GM12878 (cell line): ENCODE data around the gene CNTNAP2. TPM values are rescaled to one million over a fixed set of nuclear protein-coding genes. Genes with fewer than 3 reads are reported as not detected.

Experiments used
- ATAC-seq: fragments of 200-7000 bp; cut with Tn5 transposase; 3 replicates; pipeline ENCODE4 v1.9.1; 2020; ENCODE audit warnings: mild to moderate bottlenecking, moderate library complexity
- BruUV-seq: library from RNA; stranded (reverse); fragments of 400-500 nt; replicated peaks from 2 replicates; lab custom pipeline; 2021; lab: Mats Ljungman, UMichigan
- CTCF ChIA-PET: fragments of 300-600 bp; sonication (Branson Sonifier 250); formaldehyde crosslinking; extraction: SDS; loops from one replicate; lab custom pipeline; 2021; ENCODE audit warnings: inconsistent platforms; lab: Yijun Ruan, JAX
- POLR2A ChIA-PET: fragments of 350-600 bp; formaldehyde crosslinking; extraction: SDS; loops from one replicate; lab custom pipeline; 2021; ENCODE audit warnings: inconsistent platforms; lab: Charles Lee
- RAD21 ChIA-PET: fragments of 300-600 bp; sonication (Branson Sonifier 250); formaldehyde crosslinking; loops from one replicate; lab custom pipeline; 2023; ENCODE audit warnings: antibody characterized with exemption; ENCODE audit not compliant: unreplicated experiment; lab: Charles Lee
- SMC1A ChIA-PET: fragments of 300-600 bp; sonication (Branson Sonifier 250); formaldehyde crosslinking; loops from one replicate; lab custom pipeline; 2023; ENCODE audit not compliant: unreplicated experiment, uncharacterized antibody; lab: Charles Lee
- DNase-seq: peaks from one replicate; pipeline ENCODE4 v3.0.0-alpha.2; 2011; ENCODE audit warnings: low read depth, low spot score
- FAIRE-seq: peaks from 3 replicates; lab custom pipeline; 2011; peaks lifted over from hg19 to GRCh38; lab: Jason Lieb, UNC
- H2AFZ ChIP-seq: 2 replicates; pipeline ENCODE4 v1.6.0; 2011; ENCODE audit warnings: low read depth, low read length, control low read depth; ENCODE audit not compliant: control insufficient read depth
- H3K27ac ChIP-seq: 2 replicates; pipeline ENCODE4 v1.5.1; 2011; ENCODE audit warnings: control low read depth; ENCODE audit not compliant: control insufficient read depth, insufficient read depth
- H3K27me3 ChIP-seq, 2 experiments: replicated peaks in 1 of 2; 2 replicates each; pipeline versions ENCODE4 v1.6.0 to v1.6.1; 2011; ENCODE audit warnings: low read length in 1 of 2; ENCODE audit not compliant: control insufficient read depth in 2 of 2, insufficient read depth in 2 of 2
- H3K36me3 ChIP-seq, 2 experiments: 2 replicates each; pipeline ENCODE4 v1.5.1; 2011; ENCODE audit warnings: low read length in 1 of 2; ENCODE audit not compliant: control insufficient read depth in 2 of 2, insufficient read depth in 2 of 2
- H3K4me1 ChIP-seq: 2 replicates; pipeline ENCODE4 v1.6.1; 2011; ENCODE audit warnings: mild to moderate bottlenecking, low read length, moderate library complexity, mixed read lengths; ENCODE audit not compliant: control insufficient read depth, insufficient read depth
- H3K4me2 ChIP-seq: 2 replicates; pipeline ENCODE4 v1.6.0; 2011; ENCODE audit warnings: control low read depth; ENCODE audit not compliant: control insufficient read depth, insufficient read depth
- H3K4me3 ChIP-seq: fragments of 200-600 bp; sonication (generic); 2 replicates; pipeline ENCODE4 v1.5.1; 2016
- H3K79me2 ChIP-seq: 2 replicates; pipeline ENCODE4 v1.6.0; 2011; ENCODE audit warnings: low read length; ENCODE audit not compliant: control insufficient read depth, insufficient read depth
- H3K9ac ChIP-seq: 2 replicates; pipeline ENCODE4 v1.8.0; 2011; ENCODE audit warnings: low read length, control low read depth, mixed read lengths; ENCODE audit not compliant: control insufficient read depth, insufficient read depth
- H3K9me3 ChIP-seq: replicated peaks from 3 replicates; pipeline ENCODE4 v1.5.1; 2011; ENCODE audit warnings: mild to moderate bottlenecking, low read length; ENCODE audit not compliant: control insufficient read depth, insufficient read depth
- H4K20me1 ChIP-seq: 2 replicates; pipeline ENCODE4 v1.6.0; 2011; ENCODE audit not compliant: control insufficient read depth, insufficient read depth
- CBX3 ChIP-seq: fragments of 200-600 bp; sonication (generic); IDR thresholded peaks from 2 replicates; pipeline ENCODE4 v1.6.1; 2016; ENCODE audit warnings: low read depth, borderline replicate concordance
- CREM ChIP-seq: IDR thresholded peaks from 2 replicates; pipeline ENCODE4 v1.6.1; 2014; ENCODE audit warnings: antibody characterized with exemption, low read depth
- JUNB ChIP-seq: IDR thresholded peaks from 2 replicates; pipeline ENCODE4 v1.6.1; 2016; ENCODE audit warnings: antibody characterized with exemption, mild to moderate bottlenecking
- KAT2A ChIP-seq: conservative IDR thresholded peaks from 2 replicates; pipeline ENCODE4 v1.6.1; 2011; ENCODE audit warnings: low read depth, low read length; ENCODE audit not compliant: control insufficient read depth
- MEF2A ChIP-seq: IDR thresholded peaks from 2 replicates; pipeline ENCODE4 v1.6.1; 2011; ENCODE audit warnings: low read depth, mild to moderate bottlenecking, low read length, moderate library complexity; ENCODE audit not compliant: insufficient read depth
- POLR2AphosphoS2 ChIP-seq: IDR thresholded peaks from 2 replicates; pipeline ENCODE4 v1.6.1; 2011; ENCODE audit warnings: low read depth, mild to moderate bottlenecking, low read length, improper control_type of control experiment, moderate library complexity
- SREBF1 ChIP-seq: IDR thresholded peaks from 2 replicates; pipeline ENCODE4 v1.6.1; 2012; ENCODE audit warnings: mild to moderate bottlenecking, low read length
- TARDBP ChIP-seq: IDR thresholded peaks from 2 replicates; pipeline ENCODE4 v1.6.1; 2016; ENCODE audit warnings: borderline replicate concordance
- TCF7 ChIP-seq: IDR thresholded peaks from 2 replicates; pipeline ENCODE4 v1.6.1; 2014; ENCODE audit warnings: antibody characterized with exemption, borderline replicate concordance
- ZBTB11 ChIP-seq: fragments of 450-650 bp; formaldehyde crosslinking; IDR thresholded peaks from 2 replicates; pipeline ENCODE4 v1.5.0; 2022; ENCODE audit warnings: mild to moderate bottlenecking, missing genetic modification characterization
- ZNF207 ChIP-seq: fragments of 450-650 bp; IDR thresholded peaks from 2 replicates; pipeline ENCODE4 v1.6.1; 2014; ENCODE audit warnings: antibody characterized with exemption, mild to moderate bottlenecking, borderline replicate concordance
- ZNF217 ChIP-seq: fragments of 450-650 bp; IDR thresholded peaks from 2 replicates; pipeline ENCODE4 v1.6.1; 2017; ENCODE audit warnings: antibody characterized with exemption, mild to moderate bottlenecking
- WGBS: methylation state at CpG from one replicate; pipeline ENCODE4 v1.1.6; 2016; ENCODE audit warnings: low lambda C conversion rate; ENCODE audit not compliant: insufficient replicate concordance, insufficient coverage; ENCODE audit errors: missing lambda C conversion rate; 5-methylcytosine and 5-hydroxymethylcytosine counted together
- in situ Hi-C: fragments of 300-500 bp; cut with MboI; formaldehyde crosslinking; loops from 9 replicates; pipeline ENCODE4 v1.14.3; 2018; ENCODE audit warnings: mixed read lengths
- intact Hi-C: fragments of 100-400 bp; cut with micrococcal nuclease; formaldehyde crosslinking; loops from one replicate; pipeline ENCODE4 v1.14.2; 2022; ENCODE audit not compliant: unreplicated experiment
- polyA plus RNA-seq, 11 experiments: library from polyadenylated mRNA; depleted of rRNA in 4 of 11; unstranded in 6 of 11; stranded (reverse) in 5 of 11; fragments of >200 nt; fragmentation: Nextera tagmentation in 4 of 11; fragmentation: Illumina TruSeq in 1 of 11; extraction: Ambion mirVana in 4 of 11; extraction: Trizol in 1 of 11; gene quantifications; 1 replicate in 1 of 11; 2 replicates in 10 of 11; pipeline versions ENCODE4 v1.2.1 to v1.2.3, GENCODE V29; 2011 to 2016; ENCODE audit warnings: inconsistent platforms in 2 of 11, missing spikeins in 2 of 11, low read depth in 1 of 11
- total RNA-seq, 4 experiments: library from RNA; depleted of rRNA in 3 of 4; stranded (reverse); fragments of >200 nt in 3 of 4; fragmentation: Illumina TruSeq in 1 of 4; extraction: Trizol in 1 of 4; gene quantifications; 2 replicates each; pipeline versions ENCODE4 v1.2.1 to v1.2.3, GENCODE V29; 2013 to 2021

CNTNAP2 gene
- total and polyA plus RNA-seq, 10 of the 15 experiments (the other 5 are each of a cell fraction or from before 2014, with no cell fraction given) = 0.03 to 0.08 (median 0.03) TPM; not detected in 7

- no peak for TF ChIP-seq ZBTB11 (CRISPR knock-in tag)
- no peak for TF ChIP-seq POLR2AphosphoS2
- TF ChIP-seq, all 136 proteins: peak for 0
Observed at GRCh38 chr7:148214101-148214500, 2097.5 kb downstream of the CNTNAP2 start (continued).

DNA sequence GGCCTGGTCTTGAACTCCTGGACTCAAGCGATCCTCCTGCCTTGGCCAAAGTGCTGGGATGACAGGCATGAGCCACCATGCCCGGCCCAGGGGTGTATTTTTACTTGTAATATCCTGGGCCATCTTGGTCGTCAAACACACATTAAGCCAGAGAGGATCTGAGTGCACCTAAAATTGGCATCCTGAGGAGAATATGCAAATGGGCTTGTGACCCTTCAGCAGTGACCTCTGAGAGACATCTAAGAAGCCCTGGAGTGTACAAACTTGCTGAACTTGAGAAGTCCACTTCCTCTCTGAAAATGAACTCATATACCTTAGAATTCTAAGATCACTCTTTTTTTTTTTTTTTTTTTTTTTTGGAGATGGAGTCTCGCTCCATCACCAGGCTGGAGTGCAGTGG is 2102.0 kb downstream of the CNTNAP2 start:
- SMC1A ChIA-PET = no interaction called here
- H3K4me2 ChIP-seq = no peak overlapping the region
- POLR2A ChIA-PET = no interaction called here
- RAD21 ChIA-PET = no interaction called here
- ATAC-seq (no peak), FAIRE-seq (no peak), DNase-seq (no peak)
- no peaks in the 10 kb centered on the region for H3K27me3 ChIP-seq
- CTCF ChIA-PET = no interaction called here
- no peaks in the 10 kb centered on the region for H3K4me1 ChIP-seq
- no TSS peak for BruUV-seq
- no peak overlapping the region for H3K27ac ChIP-seq
- no peak overlapping the region for H3K4me3 ChIP-seq
- no peak overlapping the region for H2AFZ ChIP-seq
- H3K9ac ChIP-seq = no peak overlapping the region
- no peaks in the 10 kb centered on the region for H3K36me3 ChIP-seq
- no peaks in the 10 kb centered on the region for H3K79me2 ChIP-seq
- TF ChIP-seq TARDBP (no peak), ZNF207 (no peak), ZNF217 (no peak), SREBF1 (no peak), TCF7 (no peak), KAT2A (no peak), CBX3 (no peak), JUNB (no peak), MEF2A (no peak), CREM (no peak)
- intact Hi-C loops = no loop called here
- H4K20me1 ChIP-seq = no peaks in the 10 kb centered on the region
- WGBS = 42% methylated on average over 4 of the region's 4 CpGs
- in situ Hi-C loops = no loop called here
- no peaks in the 10 kb centered on the region for H3K9me3 ChIP-seq
